ENCODE measurements around the gene IQCE. TPM values are rescaled to one million over a fixed set of nuclear protein-coding genes. Genes with fewer than 3 reads are reported as not detected.

Gene IQCE
- total and polyA plus RNA-seq, 10 of the 15 experiments (the other 5 are each of a cell fraction or from before 2014, with no cell fraction given), result 0.37 to 8.1 (median 3.7) TPM

- no peak for TF ChIP-seq CHD2 (IDR thresholded peaks at IDR 0.05; ENCODE audit: borderline replicate concordance, low read depth, low read length)
- peak; percentile 99 for TF ChIP-seq NKRF (conservative IDR thresholded peaks at IDR 0.05)
- TF ChIP-seq BMI1 (IDR thresholded peaks at IDR 0.05; ENCODE audit: borderline replicate concordance), result peak; percentile 91
- TF ChIP-seq SIX5 (IDR thresholded peaks at IDR 0.05; ENCODE audit: low read depth, low read length, severe bottlenecking), result peak; percentile 19
- no peak for TF ChIP-seq YBX1 (IDR thresholded peaks at IDR 0.05)
- TF ChIP-seq JUNB (IDR thresholded peaks at IDR 0.05), result no peak
- no peak for TF ChIP-seq REST (IDR thresholded peaks at IDR 0.05; ENCODE audit: low read depth, low read length)
- TF ChIP-seq NFYB (IDR thresholded peaks at IDR 0.05; ENCODE audit: insufficient read depth, low read depth, low read length), result no peak
- no peak for TF ChIP-seq SPI1 (IDR thresholded peaks at IDR 0.05; ENCODE audit: borderline replicate concordance, insufficient read depth, low read depth, low read length)
- TF ChIP-seq IKZF1 (conservative IDR thresholded peaks at IDR 0.05), result peak; percentile 81
- no peak for TF ChIP-seq RAD21 (IDR thresholded peaks at IDR 0.05; ENCODE audit: insufficient read depth, low read depth, low read length)
- TF ChIP-seq ZSCAN29 (IDR thresholded peaks at IDR 0.05), result no peak
- peak; percentile 92 for TF ChIP-seq RELB (IDR thresholded peaks at IDR 0.05; ENCODE audit: low read depth)
- no peak for TF ChIP-seq ETV6 (conservative IDR thresholded peaks at IDR 0.05 in 1 of 2, IDR thresholded peaks at IDR 0.05 in 1 of 2; ENCODE audit: borderline replicate concordance in 1 of 2, low read depth in 1 of 2)
- TF ChIP-seq SRF (IDR thresholded peaks at IDR 0.05; ENCODE audit: low read depth in 2 of 2, low read length in 2 of 2), result peak in 1 of 2 experiments; percentile 54; a peak in 1 of 4 replicates
- TF ChIP-seq ZNF207 (IDR thresholded peaks at IDR 0.05; ENCODE audit: borderline replicate concordance), result 0 out of 2 replicates have a peak, but pooled peaks have one; percentile 72
- TF ChIP-seq BACH1 (IDR thresholded peaks at IDR 0.05; ENCODE audit: borderline replicate concordance), result peak; percentile 53
- peak; percentile 25 to 69; a peak in 2 of 4 replicates for TF ChIP-seq BHLHE40 (IDR thresholded peaks at IDR 0.05; ENCODE audit: borderline replicate concordance in 1 of 2, low read depth in 2 of 2, low read length in 1 of 2)
- TF ChIP-seq NR2F1 (conservative IDR thresholded peaks at IDR 0.05), result peak; percentile 97
- no peak for TF ChIP-seq EZH2 (IDR thresholded peaks at IDR 0.05; ENCODE audit: borderline replicate concordance, control insufficient read depth, low read depth, low read length)
- 0 out of 2 replicates have a peak, but pooled peaks have one; percentile 16 for TF ChIP-seq MAX (IDR thresholded peaks at IDR 0.05; ENCODE audit: low read depth, low read length)
These were observed at the start of gene IQCE (continued) for GRCh38 chr7:2558629-2559282.
